Smooth muscle cell (in vitro differentiated cells): Measurements from ENCODE around the gene NKAIN1. TPM values are rescaled to one million over a fixed set of nuclear protein-coding genes. Genes with fewer than 3 reads are reported as not detected.
"Not testable (repeated sequence)": the region's sequence is repeated elsewhere in the genome, so short reads cannot be mapped to it uniquely, and the experiment has no call there.

Experiments used
- DNase-seq: peaks from one replicate; lab custom pipeline; 2025; ENCODE audit not compliant: unreplicated experiment; lab: John Stamatoyannopoulos, UW
- H2AFZ ChIP-seq: fragments of 200-600 bp; sonication (generic); 2 replicates; pipeline ENCODE4 v1.6.0; 2016; ENCODE audit warnings: antibody characterized with exemption, low read depth, mild to moderate bottlenecking
- H3F3A ChIP-seq: fragments of 200-600 bp; sonication (generic); 2 replicates; pipeline ENCODE4 v1.6.0; 2017; ENCODE audit warnings: antibody characterized with exemption, low read depth
- H3K27ac ChIP-seq: fragments of 200-600 bp; sonication (generic); 2 replicates; pipeline ENCODE4 v1.5.1; 2016; ENCODE audit warnings: low read depth, mild to moderate bottlenecking
- H3K27me3 ChIP-seq: fragments of 200-600 bp; sonication (generic); 2 replicates; pipeline ENCODE4 v1.6.1; 2016; ENCODE audit warnings: low read depth, mild to moderate bottlenecking
- H3K36me3 ChIP-seq: fragments of 200-600 bp; sonication (generic); 2 replicates; pipeline ENCODE4 v1.5.1; 2016; ENCODE audit warnings: low read depth
- H3K4me1 ChIP-seq: fragments of 200-600 bp; sonication (generic); 2 replicates; pipeline ENCODE4 v1.5.1; 2016; ENCODE audit warnings: low read depth
- H3K4me2 ChIP-seq: fragments of 200-600 bp; sonication (generic); 2 replicates; pipeline ENCODE4 v1.6.0; 2016; ENCODE audit warnings: mild to moderate bottlenecking
- H3K4me3 ChIP-seq: fragments of 200-600 bp; sonication (generic); 2 replicates; pipeline ENCODE4 v1.5.1; 2016; ENCODE audit warnings: mild to moderate bottlenecking
- H3K79me2 ChIP-seq: fragments of 200-600 bp; sonication (generic); 2 replicates; pipeline ENCODE4 v1.6.0; 2016; ENCODE audit warnings: low read depth, mild to moderate bottlenecking
- H3K9ac ChIP-seq: fragments of 200-600 bp; sonication (generic); 2 replicates; pipeline ENCODE4 v1.6.0; 2016; ENCODE audit warnings: low read depth
- H3K9me3 ChIP-seq: fragments of 200-600 bp; sonication (generic); replicated peaks from 2 replicates; pipeline ENCODE4 v1.5.1; 2016; ENCODE audit warnings: low read depth
- H4K20me1 ChIP-seq: fragments of 200-600 bp; sonication (generic); 2 replicates; pipeline ENCODE4 v1.6.0; 2016; ENCODE audit warnings: low read depth
- WGBS: methylation state at CpG from one replicate; pipeline ENCODE4 v1.1.7; 2016; ENCODE audit warnings: low lambda C conversion rate; 5-methylcytosine and 5-hydroxymethylcytosine counted together
- polyA plus RNA-seq: library from polyadenylated mRNA; unstranded; fragments of >200 nt; fragmentation: Nextera tagmentation; extraction: Ambion mirVana; gene quantifications from 2 replicates; pipeline ENCODE4 v1.2.1, GENCODE V29; 2016
- total RNA-seq: library from RNA; depleted of rRNA; stranded (reverse); fragments of >200 nt; gene quantifications from 2 replicates; pipeline ENCODE4 v1.2.3, GENCODE V29; 2014
- TF ChIP-seq, protein P1 (sequence below): fragments of 200-600 bp; sonication (generic); IDR thresholded peaks from 2 replicates; pipeline ENCODE4 v1.5.1; 2017; ENCODE audit warnings: borderline replicate concordance, mild to moderate bottlenecking, antibody characterized with exemption; ENCODE audit not compliant: insufficient read depth, poor library complexity, severe bottlenecking

The NKAIN1 gene
- total and polyA plus RNA-seq, 2 experiments from 2014 or later = 0.39 TPM; not detected in 1

- not testable (repeated sequence) for H3K27ac ChIP-seq, H3K4me2 ChIP-seq, H3K36me3 ChIP-seq, H2AFZ ChIP-seq, H3K4me3 ChIP-seq, H3K9ac ChIP-seq, H3K4me1 ChIP-seq, H3K79me2 ChIP-seq, H3F3A ChIP-seq, DNase-seq, H3K9me3 ChIP-seq, H4K20me1 ChIP-seq, H3K27me3 ChIP-seq
- WGBS = 100% methylated on average over 3 of the region's 3 CpGs
These were observed 101.8 kb downstream of the NKAIN1 start for GRCh38 chr1:31137873-31138272.

- WGBS = 77% methylated on average over 2 of the region's 2 CpGs
- no peak overlapping the region for H2AFZ ChIP-seq
- H3K9me3 ChIP-seq = no peaks in the 10 kb centered on the region
- no peaks in the 10 kb centered on the region for H3K36me3 ChIP-seq
- H3F3A ChIP-seq = no peaks in the 10 kb centered on the region
- TF ChIP-seq, protein P1, sequence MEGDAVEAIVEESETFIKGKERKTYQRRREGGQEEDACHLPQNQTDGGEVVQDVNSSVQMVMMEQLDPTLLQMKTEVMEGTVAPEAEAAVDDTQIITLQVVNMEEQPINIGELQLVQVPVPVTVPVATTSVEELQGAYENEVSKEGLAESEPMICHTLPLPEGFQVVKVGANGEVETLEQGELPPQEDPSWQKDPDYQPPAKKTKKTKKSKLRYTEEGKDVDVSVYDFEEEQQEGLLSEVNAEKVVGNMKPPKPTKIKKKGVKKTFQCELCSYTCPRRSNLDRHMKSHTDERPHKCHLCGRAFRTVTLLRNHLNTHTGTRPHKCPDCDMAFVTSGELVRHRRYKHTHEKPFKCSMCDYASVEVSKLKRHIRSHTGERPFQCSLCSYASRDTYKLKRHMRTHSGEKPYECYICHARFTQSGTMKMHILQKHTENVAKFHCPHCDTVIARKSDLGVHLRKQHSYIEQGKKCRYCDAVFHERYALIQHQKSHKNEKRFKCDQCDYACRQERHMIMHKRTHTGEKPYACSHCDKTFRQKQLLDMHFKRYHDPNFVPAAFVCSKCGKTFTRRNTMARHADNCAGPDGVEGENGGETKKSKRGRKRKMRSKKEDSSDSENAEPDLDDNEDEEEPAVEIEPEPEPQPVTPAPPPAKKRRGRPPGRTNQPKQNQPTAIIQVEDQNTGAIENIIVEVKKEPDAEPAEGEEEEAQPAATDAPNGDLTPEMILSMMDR = no peak
- no peak overlapping the region for H3K9ac ChIP-seq
- no peaks in the 10 kb centered on the region for H4K20me1 ChIP-seq
- H3K4me3 ChIP-seq = no peak overlapping the region
- no peak overlapping the region for H3K4me2 ChIP-seq
- H3K27ac ChIP-seq = no peak overlapping the region
- DNase-seq = no peak
- no peaks in the 10 kb centered on the region for H3K4me1 ChIP-seq
- H3K27me3 ChIP-seq = no peaks in the 10 kb centered on the region
- H3K79me2 ChIP-seq = no peaks in the 10 kb centered on the region
These were observed 103.6 kb downstream of the NKAIN1 start for GRCh38 chr1:31135973-31136600.

DNA sequence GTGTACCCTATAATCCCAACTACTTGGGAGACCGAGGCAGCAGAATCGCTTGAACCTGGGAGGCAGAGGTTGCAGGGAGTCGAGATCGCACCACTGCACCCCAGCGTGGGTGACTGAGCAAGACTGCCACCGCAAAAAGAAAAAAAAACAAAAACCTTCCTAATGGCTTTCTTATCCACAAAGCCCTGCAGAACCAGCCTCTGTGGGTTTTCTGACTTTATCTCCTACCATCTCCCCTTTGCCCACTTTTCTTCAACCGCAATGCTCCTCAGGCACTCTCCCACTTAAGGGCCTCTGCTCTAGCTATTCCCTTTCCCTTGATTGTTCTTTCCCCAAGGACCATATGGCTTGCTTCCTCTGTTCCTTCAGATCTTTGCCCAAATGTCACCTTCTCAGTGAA lies 106.3 kb downstream of the NKAIN1 start:
- WGBS = 82% methylated on average over 7 of the region's 7 CpGs
- TF ChIP-seq, protein P1 = no peak

More for the DNA sequence above, 106.3 kb downstream of the NKAIN1 start:
- H3K27ac ChIP-seq = no peak overlapping the region
- H3K79me2 ChIP-seq = no peaks in the 10 kb centered on the region
- H3K27me3 ChIP-seq = no peaks in the 10 kb centered on the region
- H2AFZ ChIP-seq = no peak overlapping the region
- no peak overlapping the region for H3K4me2 ChIP-seq
- no peak for DNase-seq
- H3K9ac ChIP-seq = no peak overlapping the region
- H3K9me3 ChIP-seq = no peaks in the 10 kb centered on the region
- no peaks in the 10 kb centered on the region for H3F3A ChIP-seq
- no peaks in the 10 kb centered on the region for H3K36me3 ChIP-seq
- H3K4me1 ChIP-seq = no peaks in the 10 kb centered on the region
- H3K4me3 ChIP-seq = no peak overlapping the region
- no peaks in the 10 kb centered on the region for H4K20me1 ChIP-seq

Other genes with a start within 250 kb of the NKAIN1 start
- gene PUM1, start 174.2 kb downstream of the NKAIN1 start, total RNA-seq = 78.2 and 79.6 TPM in 2 replicates
- 49.0 and 54.0 TPM in 2 replicates for gene PUM1, start 174.2 kb downstream of the NKAIN1 start, polyA plus RNA-seq
- gene SNRNP40, start 56.9 kb upstream of the NKAIN1 start, total RNA-seq = 83.4 and 97.2 TPM in 2 replicates
- 67.6 and 77.9 TPM in 2 replicates for gene SNRNP40, start 56.9 kb upstream of the NKAIN1 start, polyA plus RNA-seq
- gene ZCCHC17, start 57.1 kb upstream of the NKAIN1 start, total RNA-seq = 34.2 and 44.7 TPM in 2 replicates
- 47.3 and 50.9 TPM in 2 replicates for gene ZCCHC17, start 57.1 kb upstream of the NKAIN1 start, polyA plus RNA-seq
- gene FABP3, start 133.2 kb upstream of the NKAIN1 start, total RNA-seq = 2.5 and 10.1 TPM in 2 replicates
- gene FABP3, start 133.2 kb upstream of the NKAIN1 start, polyA plus RNA-seq = 6.9 and 7.4 TPM in 2 replicates
- gene SERINC2, start 173.3 kb upstream of the NKAIN1 start, total RNA-seq = 26.4 and 31.6 TPM in 2 replicates
- gene SERINC2, start 173.3 kb upstream of the NKAIN1 start, polyA plus RNA-seq = 41.3 and 98.8 TPM in 2 replicates